HG03342 (cell line): ENCODE data around the gene SYCP3.

Experiments
- ATAC-seq: cut with Tn5 transposase; IDR thresholded peaks from one replicate; pipeline ENCODE4 v1.9.1; 2021; ENCODE audit warnings: mild to moderate bottlenecking, moderate library complexity; ENCODE audit not compliant: unreplicated experiment

Gene SYCP3

GRCh38 chr12:101738920-101739665 is at the start of gene SYCP3:
Gene SYCP3 (minus strand): TSS chr12:101739462. CDS start chr12:101737935, 1,527 bp downstream.
- ATAC-seq, result no peak

DNA sequence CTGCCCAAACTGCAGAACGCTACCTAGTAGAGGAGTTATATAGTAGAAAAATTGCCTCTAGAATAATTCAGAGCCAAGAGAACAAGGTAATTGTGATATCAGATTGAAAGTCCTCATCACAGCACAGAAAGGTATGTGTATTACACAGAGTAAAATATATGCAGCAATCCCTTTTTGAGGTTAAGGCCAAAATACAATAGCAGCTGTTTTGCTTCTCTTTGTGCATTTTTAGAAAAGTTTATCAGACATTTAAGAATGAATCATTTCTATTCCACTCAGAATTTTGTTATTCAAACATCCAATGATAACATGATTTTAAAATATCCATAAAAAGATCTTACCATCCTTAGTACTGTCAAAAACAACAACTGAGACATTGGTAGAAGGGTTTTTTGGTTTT is 46.4 kb upstream of the SYCP3 start:
- no peak for ATAC-seq

- ATAC-seq, result no peak
These were observed 45.1 kb upstream of the SYCP3 start for GRCh38 chr12:101784376-101784775.

GRCh38 chr12:101783838-101784237 is 44.6 kb upstream of the SYCP3 start:
- ATAC-seq, result no peak

DNA sequence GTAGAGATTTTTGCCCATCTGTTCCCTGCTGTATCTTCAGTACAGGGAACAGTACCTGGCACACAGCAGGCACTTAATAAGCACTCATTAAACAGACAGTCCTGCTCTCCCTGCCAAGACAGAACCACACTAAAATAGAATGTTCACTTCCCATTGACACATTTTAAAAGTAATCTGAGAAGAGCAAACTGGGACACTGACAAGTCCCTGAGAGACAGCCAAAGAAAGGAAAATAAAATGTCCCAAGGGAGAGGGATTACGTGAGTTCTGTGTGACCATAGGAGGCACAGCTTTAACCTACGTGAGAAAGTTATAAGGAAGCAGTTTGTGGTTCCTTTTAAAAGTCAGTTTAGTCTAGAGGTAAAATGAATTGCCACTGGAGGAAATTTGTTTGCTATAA is 43.9 kb upstream of the SYCP3 start:
- no peak for ATAC-seq

DNA sequence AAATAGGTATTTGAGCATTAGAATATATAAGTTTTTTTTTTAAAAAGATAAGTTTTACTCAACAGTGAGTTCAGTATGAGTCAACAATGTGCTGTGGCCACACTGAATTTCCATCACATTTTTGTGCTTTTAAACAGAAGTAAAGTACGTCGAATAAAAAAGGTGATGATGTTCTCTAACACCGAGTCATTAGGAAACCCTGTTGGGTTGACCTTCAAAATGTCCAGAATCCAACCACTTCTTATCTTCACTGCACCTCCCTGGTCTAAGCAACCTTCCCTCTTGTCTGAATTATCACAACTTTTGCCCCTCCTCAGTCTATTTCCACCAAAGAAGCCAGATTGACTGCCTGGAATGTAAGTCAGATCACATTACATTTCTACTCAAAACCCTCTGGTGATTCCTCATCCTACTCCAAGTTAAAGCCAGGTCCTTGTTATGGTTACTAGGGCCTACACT is 43.0 kb upstream of the SYCP3 start:
- ATAC-seq, result no peak

DNA sequence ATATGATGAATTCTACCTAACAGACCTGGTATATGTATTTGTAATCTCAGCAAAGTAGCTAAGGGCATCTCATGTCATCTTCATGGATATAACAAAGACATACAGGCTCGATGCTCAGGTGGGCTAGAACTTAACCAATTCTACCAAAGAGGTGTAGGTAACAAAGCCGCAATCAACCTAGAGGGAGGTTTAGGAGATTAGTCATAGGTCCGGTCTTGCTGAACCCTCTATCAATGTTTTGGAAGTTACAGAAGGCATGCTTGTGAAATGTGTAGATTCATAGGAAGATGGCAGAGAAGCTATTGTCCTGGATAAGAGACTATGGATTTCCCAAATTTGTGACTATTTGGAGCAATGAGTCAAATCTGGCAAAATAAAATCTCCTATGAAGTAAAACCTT is 42.6 kb upstream of the SYCP3 start:
- no peak for ATAC-seq

- ATAC-seq, result no peak
These were observed 41.3 kb upstream of the SYCP3 start for GRCh38 chr12:101780599-101780998.

DNA sequence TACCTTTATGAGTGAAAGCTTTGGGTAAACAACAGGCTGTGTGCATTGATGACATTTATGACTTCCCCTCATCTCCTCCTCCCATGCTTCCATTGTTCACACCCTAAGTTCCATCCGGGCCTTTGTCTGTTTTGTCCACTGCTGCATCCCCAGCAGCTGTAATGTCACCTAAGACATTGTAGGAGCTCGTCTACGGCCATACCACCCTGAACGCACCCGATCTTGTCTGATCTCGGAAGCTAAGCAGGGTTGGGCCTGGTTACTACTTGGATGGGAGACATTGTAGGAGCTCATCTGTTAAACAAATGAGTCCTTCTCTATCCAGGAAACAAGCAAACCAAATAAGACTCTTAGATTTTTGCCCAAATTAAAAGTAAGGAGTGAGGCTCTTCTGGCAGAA is 40.4 kb upstream of the SYCP3 start:
- ATAC-seq, result no peak

GRCh38 chr12:101779200-101779599 is 39.9 kb upstream of the SYCP3 start:
- no peak for ATAC-seq

DNA sequence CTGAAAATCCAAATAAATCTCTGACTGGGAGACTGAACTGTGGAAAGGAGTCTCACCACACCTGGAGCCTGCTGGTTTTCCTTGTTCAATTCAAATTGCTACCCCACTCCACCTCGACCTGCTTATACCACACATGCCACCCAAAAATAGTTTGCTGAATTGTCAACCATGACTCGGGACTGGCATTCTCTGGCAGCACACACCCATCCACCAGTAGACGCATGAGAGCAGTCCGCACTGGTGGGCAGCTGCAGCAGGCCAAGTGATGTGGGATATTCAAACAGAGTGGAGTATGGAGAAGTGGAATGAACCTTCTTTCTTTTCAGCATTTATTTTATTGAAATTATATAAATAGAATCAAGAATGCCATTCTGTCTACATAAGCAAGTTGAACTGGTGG is 38.7 kb upstream of the SYCP3 start:
- no peak for ATAC-seq

GRCh38 chr12:101777485-101777884 is 38.2 kb upstream of the SYCP3 start:
- ATAC-seq, result no peak

- ATAC-seq, result no peak
These were observed 36.6 kb upstream of the SYCP3 start for GRCh38 chr12:101775816-101776215.

GRCh38 chr12:101773650-101774162 is 34.4 kb upstream of the SYCP3 start:
- peak; percentile 70 for ATAC-seq

GRCh38 chr12:101772012-101772775 is 32.9 kb upstream of the SYCP3 start:
- ATAC-seq, result no peak

- ATAC-seq, result no peak
These were observed 30.6 kb upstream of the SYCP3 start for GRCh38 chr12:101769865-101770264.

DNA sequence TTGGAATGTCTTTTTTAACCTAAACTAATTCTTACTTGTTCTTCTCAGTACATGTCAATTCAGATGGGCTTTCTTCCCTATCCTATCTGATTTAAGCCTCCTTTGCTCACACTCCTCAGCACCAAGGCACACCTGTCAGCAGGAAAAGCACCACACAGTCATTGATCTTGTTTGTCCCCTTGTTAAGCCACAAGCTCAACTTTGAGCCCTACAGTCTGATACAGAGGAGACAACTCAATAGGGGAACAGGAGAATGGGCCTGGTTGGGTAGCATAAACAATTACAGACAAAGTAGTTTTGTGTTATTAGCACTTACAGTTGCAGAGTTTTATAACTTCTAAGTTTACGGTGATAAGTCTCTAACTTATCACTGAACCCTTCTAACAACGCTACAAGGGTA is 29.5 kb upstream of the SYCP3 start:
- ATAC-seq, result no peak

GRCh38 chr12:101767537-101767936 is 28.3 kb upstream of the SYCP3 start:
- no peak for ATAC-seq

DNA sequence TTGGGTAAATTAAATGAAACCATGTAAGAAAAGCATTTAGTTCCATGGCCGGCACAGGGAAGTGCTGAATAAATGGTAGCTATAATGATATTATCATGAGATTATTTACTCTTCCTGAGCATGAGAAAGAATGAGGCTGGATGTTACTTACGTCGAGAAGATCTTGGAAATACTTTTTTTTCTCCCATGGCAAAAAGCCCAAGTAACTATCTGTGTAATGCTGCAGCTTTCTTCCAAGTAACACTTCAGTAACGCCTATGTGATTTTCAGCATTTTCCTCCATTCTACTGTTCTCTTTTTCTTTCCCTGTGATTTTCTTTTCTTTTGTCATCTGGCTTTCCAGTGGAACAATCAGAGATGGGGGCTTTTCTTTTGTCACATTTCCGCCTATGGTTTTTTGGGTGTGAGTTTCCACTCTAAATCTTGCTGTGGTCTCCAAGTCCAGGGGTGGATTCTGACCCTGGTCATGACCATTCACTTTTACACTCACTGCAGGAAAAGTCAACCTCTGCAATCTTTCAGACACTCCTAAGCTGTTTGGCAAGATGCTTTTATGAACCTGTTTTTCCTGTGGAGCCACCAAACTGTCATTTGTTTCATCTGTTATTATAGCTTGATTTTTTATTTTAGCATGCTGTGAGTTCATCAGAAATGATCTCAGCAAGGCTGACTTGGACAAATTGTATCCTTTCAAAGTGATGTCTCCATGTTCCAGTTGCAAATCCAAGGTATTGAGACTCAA is 25.0 kb upstream of the SYCP3 start:
- ATAC-seq, result no peak

- ATAC-seq, result no peak
These were observed 24.1 kb upstream of the SYCP3 start for GRCh38 chr12:101763246-101763931.

DNA sequence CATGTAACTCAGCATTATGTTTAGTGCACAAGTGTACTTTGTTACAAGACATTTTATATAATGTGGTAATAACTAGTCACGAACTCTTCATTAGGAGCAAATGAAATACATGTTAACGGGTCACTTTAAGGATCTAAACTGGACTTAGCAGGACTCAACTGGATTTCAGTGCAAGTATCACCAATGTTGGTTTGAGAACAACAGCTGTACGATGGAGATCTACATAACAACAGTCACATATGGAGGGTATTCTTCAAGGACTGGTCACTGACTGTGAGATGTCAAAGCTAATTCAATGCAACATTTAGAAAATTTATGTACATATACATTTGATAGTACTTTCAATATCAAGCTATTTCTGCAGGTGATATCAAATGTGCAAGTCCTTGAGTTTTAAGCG is 22.5 kb upstream of the SYCP3 start:
- ATAC-seq, result no peak
